IMR-90 (cell line): ENCODE results near the gene KMT5C.

Source experiments
- BHLHE40 ChIP-seq: fragments of 150-350 bp; IDR thresholded peaks from 2 replicates; pipeline ENCODE4 v1.6.1; 2016; ENCODE audit warnings: mild to moderate bottlenecking, low read depth, low read length
- CEBPB ChIP-seq: IDR thresholded peaks from 2 replicates; pipeline ENCODE4 v1.6.1; 2012; ENCODE audit warnings: low read depth, low read length, improper control_type of control experiment
- CTCF ChIP-seq: conservative IDR thresholded peaks from 2 replicates; pipeline ENCODE4 v1.5.1; 2012; ENCODE audit warnings: mild to moderate bottlenecking, low read depth, low read length, improper control_type of control experiment
- ELK1 ChIP-seq: fragments of 150-350 bp; IDR thresholded peaks from 2 replicates; pipeline ENCODE4 v1.6.1; 2016; ENCODE audit warnings: low read depth, mild to moderate bottlenecking, low read length, moderate library complexity, borderline replicate concordance
- FOS ChIP-seq: fragments of 150-350 bp; IDR thresholded peaks from 2 replicates; pipeline ENCODE4 v1.6.1; 2016; ENCODE audit warnings: low read depth, low read length
- MAFK ChIP-seq: IDR thresholded peaks from 2 replicates; pipeline ENCODE4 v1.6.1; 2012; ENCODE audit warnings: low read depth, low read length, improper control_type of control experiment
- MAZ ChIP-seq: IDR thresholded peaks from 2 replicates; pipeline ENCODE4 v1.6.1; 2012; ENCODE audit warnings: low read depth, mild to moderate bottlenecking, low read length, improper control_type of control experiment, moderate library complexity, borderline replicate concordance
- MXI1 ChIP-seq: IDR thresholded peaks from 2 replicates; pipeline ENCODE4 v1.6.1; 2012; ENCODE audit warnings: low read depth, mild to moderate bottlenecking, low read length, moderate library complexity, borderline replicate concordance
- POLR2A ChIP-seq: IDR thresholded peaks from 2 replicates; pipeline ENCODE4 v1.6.1; 2012; ENCODE audit warnings: mild to moderate bottlenecking, low read depth, low read length
- RAD21 ChIP-seq: IDR thresholded peaks from 2 replicates; pipeline ENCODE4 v1.6.1; 2012; ENCODE audit warnings: low read length, improper control_type of control experiment
- RFX5 ChIP-seq: IDR thresholded peaks from 2 replicates; pipeline ENCODE4 v1.8.0; 2012; ENCODE audit warnings: low read depth, mild to moderate bottlenecking, low read length, moderate library complexity

GRCh38 chr19:55324662-55325061, 15.0 kb upstream of the KMT5C start:
- no peak for TF ChIP-seq CTCF
- TF ChIP-seq RAD21 = no peak
- TF ChIP-seq BHLHE40 = no peak
- TF ChIP-seq MAFK = no peak
- no peak for TF ChIP-seq FOS
- TF ChIP-seq MXI1 = no peak
- TF ChIP-seq POLR2A = no peak
- no peak for TF ChIP-seq ELK1
- TF ChIP-seq RFX5 = no peak
- TF ChIP-seq CEBPB = no peak
- no peak for TF ChIP-seq MAZ
